ENCODE results near the gene CXCR4. TPM values are rescaled to one million over a fixed set of nuclear protein-coding genes. Genes with fewer than 3 reads are reported as not detected.

CXCR4 gene
- polyA plus RNA-seq, 2 donors: 3.8 to 5.1 TPM

GRCh38 chr2:136068581-136069227 lies 49.2 kb downstream of the CXCR4 start:
- no peak overlapping the region for H3K27ac ChIP-seq (ENCODE audit: low read depth in 2 of 2, low read length in 1 of 2)
- no peak overlapping the region for H3K4me3 ChIP-seq (ENCODE audit: low read depth in 1 of 2, low read length in 2 of 2)
- H3K4me1 ChIP-seq (ENCODE audit: control insufficient read depth in 2 of 2, insufficient read depth in 2 of 2, low read length in 1 of 2): no peaks in the 10 kb centered on the region
- peaks cover 0 to 3% of the 10 kb centered on the region in 2 donors for H3K27me3 ChIP-seq (ENCODE audit: control insufficient read depth in 1 of 2, insufficient read depth in 2 of 2, low read length in 2 of 2)
- no peaks in the 10 kb centered on the region for H3K36me3 ChIP-seq (ENCODE audit: control insufficient read depth in 2 of 2, insufficient read depth in 2 of 2, low read length in 1 of 2)
- peaks cover 0 to 3% of the 10 kb centered on the region in 2 donors for H3K9me3 ChIP-seq (ENCODE audit: control insufficient read depth in 2 of 2, insufficient read depth in 1 of 2, low read depth in 1 of 2, low read length in 1 of 2)
- 74% methylated on average over 4 of the region's 4 CpGs for WGBS, 2 donors

GRCh38 chr2:136067897-136068580 lies 49.9 kb downstream of the CXCR4 start:
- Histone ChIP-seq H3K4me1 (ENCODE audit: control insufficient read depth in 2 of 2, insufficient read depth in 2 of 2, low read length in 1 of 2) (no peaks in the 10 kb centered on the region), H3K36me3 (ENCODE audit: control insufficient read depth in 2 of 2, insufficient read depth in 2 of 2, low read length in 1 of 2) (no peaks in the 10 kb centered on the region), H3K9me3 (ENCODE audit: control insufficient read depth in 2 of 2, insufficient read depth in 1 of 2, low read depth in 1 of 2, low read length in 1 of 2) (peaks cover 0 to 3% of the 10 kb centered on the region in 2 donors), H3K27me3 (ENCODE audit: control insufficient read depth in 1 of 2, insufficient read depth in 2 of 2, low read length in 2 of 2) (peaks cover 0 to 3% of the 10 kb centered on the region in 2 donors), H3K27ac (ENCODE audit: low read depth in 2 of 2, low read length in 1 of 2) (no peak overlapping the region), H3K4me3 (ENCODE audit: low read depth in 1 of 2, low read length in 2 of 2) (no peak overlapping the region)
- WGBS, 2 donors: 52 to 67% methylated on average over 11 of the region's 11 CpGs

GRCh38 chr2:136067459-136067858 lies 50.5 kb downstream of the CXCR4 start:
- Histone ChIP-seq H3K4me3 (ENCODE audit: low read depth in 1 of 2, low read length in 2 of 2) (no peak overlapping the region), H3K4me1 (ENCODE audit: control insufficient read depth in 2 of 2, insufficient read depth in 2 of 2, low read length in 1 of 2) (no peaks in the 10 kb centered on the region), H3K27me3 (ENCODE audit: control insufficient read depth in 1 of 2, insufficient read depth in 2 of 2, low read length in 2 of 2) (peaks cover 0 to 3% of the 10 kb centered on the region in 2 donors), H3K9me3 (ENCODE audit: control insufficient read depth in 2 of 2, insufficient read depth in 1 of 2, low read depth in 1 of 2, low read length in 1 of 2) (peaks cover 0 to 3% of the 10 kb centered on the region in 2 donors), H3K27ac (ENCODE audit: low read depth in 2 of 2, low read length in 1 of 2) (no peak overlapping the region), H3K36me3 (ENCODE audit: control insufficient read depth in 2 of 2, insufficient read depth in 2 of 2, low read length in 1 of 2) (no peaks in the 10 kb centered on the region)
- 52 to 61% methylated on average over 10 of the region's 10 CpGs for WGBS, 2 donors

GRCh38 chr2:136065907-136066306 lies 52.0 kb downstream of the CXCR4 start:
- H3K27me3 ChIP-seq (ENCODE audit: control insufficient read depth in 1 of 2, insufficient read depth in 2 of 2, low read length in 2 of 2): no peaks in the 10 kb centered on the region
- H3K4me3 ChIP-seq (ENCODE audit: low read depth in 1 of 2, low read length in 2 of 2): no peak overlapping the region
- no peaks in the 10 kb centered on the region for H3K4me1 ChIP-seq (ENCODE audit: control insufficient read depth in 2 of 2, insufficient read depth in 2 of 2, low read length in 1 of 2)
- no peaks in the 10 kb centered on the region for H3K36me3 ChIP-seq (ENCODE audit: control insufficient read depth in 2 of 2, insufficient read depth in 2 of 2, low read length in 1 of 2)
- H3K9me3 ChIP-seq (ENCODE audit: control insufficient read depth in 2 of 2, insufficient read depth in 1 of 2, low read depth in 1 of 2, low read length in 1 of 2): no peaks in the 10 kb centered on the region
- H3K27ac ChIP-seq (ENCODE audit: low read depth in 2 of 2, low read length in 1 of 2): no peak overlapping the region
- 82 to 91% methylated on average over 3 of the region's 3 CpGs for WGBS, 2 donors

GRCh38 chr2:136065384-136065783 lies 52.6 kb downstream of the CXCR4 start:
- Histone ChIP-seq H3K4me3 (ENCODE audit: low read depth in 1 of 2, low read length in 2 of 2) (no peak overlapping the region), H3K27me3 (ENCODE audit: control insufficient read depth in 1 of 2, insufficient read depth in 2 of 2, low read length in 2 of 2) (no peaks in the 10 kb centered on the region), H3K36me3 (ENCODE audit: control insufficient read depth in 2 of 2, insufficient read depth in 2 of 2, low read length in 1 of 2) (no peaks in the 10 kb centered on the region), H3K27ac (ENCODE audit: low read depth in 2 of 2, low read length in 1 of 2) (no peak overlapping the region), H3K4me1 (ENCODE audit: control insufficient read depth in 2 of 2, insufficient read depth in 2 of 2, low read length in 1 of 2) (no peaks in the 10 kb centered on the region), H3K9me3 (ENCODE audit: control insufficient read depth in 2 of 2, insufficient read depth in 1 of 2, low read depth in 1 of 2, low read length in 1 of 2) (no peaks in the 10 kb centered on the region)
- 44 to 49% methylated on average over 2 of the region's 2 CpGs for WGBS, 2 donors

Other genes with a start within 250 kb of the CXCR4 start
- 10 to 100 TPM in 1 of 2 donors, 1 to 10 TPM in 1; 5.2 to 13.1 TPM for gene MCM6, start 241.7 kb downstream of the CXCR4 start, polyA plus RNA-seq
- gene DARS1, start 132.5 kb downstream of the CXCR4 start, polyA plus RNA-seq: 100 to 1,000 TPM in 1 of 2 donors, 10 to 100 TPM in 1; 52.5 to 141 TPM